NCI-H1105 (cell line): Measurements from ENCODE around the gene RBM14.
"Not testable (repeated sequence)": the region's sequence is repeated elsewhere in the genome, so short reads cannot be mapped to it uniquely, and the experiment has no call there.

ENCODE experiments used
- DNase-seq: peaks from one replicate; lab custom pipeline; 2025; lab: John Stamatoyannopoulos, UW

RBM14 gene

DNA sequence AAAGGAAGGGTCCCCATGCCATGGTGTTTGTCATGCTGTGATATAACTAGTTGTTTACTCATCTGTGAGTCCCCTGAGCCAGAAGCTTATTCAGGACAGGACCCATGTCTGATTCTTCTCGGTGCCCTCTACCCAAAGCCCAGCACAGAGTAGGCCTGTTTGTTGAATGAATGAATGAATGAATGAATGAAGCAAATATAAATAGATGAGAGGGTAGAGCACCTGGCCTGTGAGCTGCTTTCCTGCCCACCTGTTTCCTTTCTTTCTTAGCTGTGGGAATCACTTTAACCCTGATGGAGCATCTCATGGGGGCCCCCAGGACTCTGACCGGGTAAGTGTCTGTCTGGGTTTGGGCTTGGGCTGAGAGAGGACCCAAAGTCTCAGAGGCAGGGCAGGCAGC is 16.2 kb upstream of the RBM14 start:
- DNase-seq: no peak

DNA sequence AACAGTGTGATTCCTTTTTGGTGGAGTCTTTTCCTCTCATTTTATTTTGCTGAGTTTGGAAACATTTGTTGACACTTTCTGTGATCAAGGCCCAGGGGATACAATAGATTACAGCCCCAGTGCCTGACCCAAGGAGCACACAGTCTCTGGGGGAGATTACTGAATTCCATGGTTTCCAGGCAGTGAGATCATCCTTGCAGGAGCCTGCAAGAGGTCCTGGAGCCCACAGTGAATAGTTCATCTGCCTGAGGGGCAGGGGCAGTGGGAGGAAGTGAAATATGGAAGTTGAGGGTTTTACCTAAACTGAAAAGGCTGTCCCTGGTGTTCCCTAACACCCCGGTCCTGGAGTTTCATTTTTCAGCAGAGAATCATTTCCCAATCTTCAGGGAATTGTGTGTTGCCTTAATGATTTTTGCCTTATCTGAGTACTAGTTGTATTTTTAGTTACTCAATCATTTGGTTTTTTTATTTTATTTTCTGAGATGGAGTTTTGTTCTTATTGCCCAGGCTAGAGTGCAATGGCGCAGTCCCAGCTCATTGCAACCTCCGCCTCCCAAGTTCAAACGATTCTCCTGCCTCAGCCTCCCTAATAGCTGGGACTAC is 15.7 kb upstream of the RBM14 start:
- DNase-seq: no peak

DNA sequence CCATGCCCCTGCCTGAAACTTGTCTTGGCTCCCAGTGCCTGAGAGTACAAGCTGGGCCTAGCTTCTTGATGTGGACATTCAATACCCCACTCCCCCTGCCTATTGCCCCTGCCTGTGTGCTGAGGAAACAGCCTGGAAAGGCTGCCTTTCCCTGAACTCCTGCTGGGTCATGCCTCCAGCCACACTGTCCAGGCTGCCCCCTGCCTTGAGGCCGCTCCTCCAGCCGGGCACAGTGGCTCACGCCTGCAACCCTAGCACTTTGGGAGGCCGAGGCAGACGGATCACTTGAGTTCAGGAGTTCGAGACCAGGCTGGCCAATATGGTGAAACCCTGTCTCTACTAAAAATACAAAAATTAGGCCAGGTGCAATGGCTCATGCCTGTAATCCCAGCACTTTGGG is 13.4 kb upstream of the RBM14 start:
- DNase-seq: no peak

DNA sequence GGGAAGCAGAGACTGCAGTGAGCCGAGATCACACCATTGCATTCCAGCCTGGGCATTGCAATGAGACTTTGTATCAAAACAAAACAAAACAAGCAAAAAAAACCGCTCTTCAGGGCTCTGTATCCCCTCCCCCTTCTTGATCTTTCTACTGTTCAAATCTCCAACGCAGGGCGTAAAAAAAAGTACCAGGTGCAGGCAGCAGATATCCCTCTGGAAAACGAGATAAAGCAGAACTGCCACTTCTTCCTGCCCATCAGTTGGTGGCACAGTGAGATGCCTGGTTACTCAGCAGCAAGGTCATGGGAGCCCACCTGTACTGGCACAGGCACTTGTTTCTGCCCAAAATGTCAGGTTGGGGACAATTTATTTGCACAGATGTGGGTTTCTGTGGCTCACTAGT is 12.3 kb upstream of the RBM14 start:
- DNase-seq: no peak

DNA sequence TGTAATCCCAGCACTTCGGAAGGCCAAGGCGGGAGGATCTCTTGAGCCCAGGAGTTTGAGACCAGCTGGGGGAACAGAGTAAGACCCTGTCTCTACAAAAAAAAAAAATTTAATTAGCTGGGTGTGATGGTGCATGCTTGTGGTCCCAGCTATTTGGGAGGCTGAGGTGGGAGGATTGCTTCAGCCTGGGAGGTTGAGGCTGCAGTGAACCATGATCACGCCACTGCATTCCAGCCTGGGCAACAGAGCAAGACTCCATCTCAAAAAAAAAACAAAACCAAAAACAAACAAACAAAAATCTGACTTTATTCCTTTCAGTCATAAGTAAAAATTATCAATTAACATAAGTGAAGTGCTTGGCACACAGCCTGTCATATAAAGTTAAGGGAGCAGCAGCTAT is 9.8 kb upstream of the RBM14 start:
- DNase-seq: not testable (repeated sequence)

DNA sequence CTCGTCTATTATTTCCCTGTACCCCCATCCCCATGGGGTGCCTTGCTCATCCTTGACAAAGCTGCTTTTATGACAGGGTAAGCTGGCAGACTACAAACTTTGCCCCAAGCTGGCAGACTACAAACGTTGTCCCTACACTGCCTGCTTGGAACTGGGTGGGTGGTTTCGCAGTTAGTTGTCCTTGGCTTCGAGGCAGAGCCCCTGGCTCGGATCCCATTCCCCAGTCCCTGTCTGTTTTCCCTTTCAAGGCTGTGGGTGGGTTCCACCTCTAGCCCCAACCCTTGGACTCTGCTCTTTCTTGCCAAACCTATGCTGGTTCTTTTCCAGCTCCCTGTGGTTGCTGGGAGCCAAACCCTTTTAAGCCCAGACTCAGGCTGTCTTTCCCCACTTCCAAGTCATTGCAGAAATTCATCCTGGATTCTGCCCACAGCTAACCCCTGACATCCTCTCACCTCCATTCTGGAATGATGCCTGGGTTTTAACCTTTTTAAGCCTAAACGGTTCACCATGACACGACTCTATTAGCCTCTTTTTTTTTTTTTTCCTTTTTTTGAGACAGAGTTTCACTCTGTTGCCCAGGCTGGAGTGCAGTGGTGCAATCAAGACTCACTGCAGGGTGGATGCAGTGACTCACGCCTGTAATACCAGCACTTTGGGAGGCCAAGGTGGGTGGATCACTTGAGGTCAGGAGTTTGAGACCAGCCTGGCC is 9.2 kb upstream of the RBM14 start:
- DNase-seq: no peak

DNA sequence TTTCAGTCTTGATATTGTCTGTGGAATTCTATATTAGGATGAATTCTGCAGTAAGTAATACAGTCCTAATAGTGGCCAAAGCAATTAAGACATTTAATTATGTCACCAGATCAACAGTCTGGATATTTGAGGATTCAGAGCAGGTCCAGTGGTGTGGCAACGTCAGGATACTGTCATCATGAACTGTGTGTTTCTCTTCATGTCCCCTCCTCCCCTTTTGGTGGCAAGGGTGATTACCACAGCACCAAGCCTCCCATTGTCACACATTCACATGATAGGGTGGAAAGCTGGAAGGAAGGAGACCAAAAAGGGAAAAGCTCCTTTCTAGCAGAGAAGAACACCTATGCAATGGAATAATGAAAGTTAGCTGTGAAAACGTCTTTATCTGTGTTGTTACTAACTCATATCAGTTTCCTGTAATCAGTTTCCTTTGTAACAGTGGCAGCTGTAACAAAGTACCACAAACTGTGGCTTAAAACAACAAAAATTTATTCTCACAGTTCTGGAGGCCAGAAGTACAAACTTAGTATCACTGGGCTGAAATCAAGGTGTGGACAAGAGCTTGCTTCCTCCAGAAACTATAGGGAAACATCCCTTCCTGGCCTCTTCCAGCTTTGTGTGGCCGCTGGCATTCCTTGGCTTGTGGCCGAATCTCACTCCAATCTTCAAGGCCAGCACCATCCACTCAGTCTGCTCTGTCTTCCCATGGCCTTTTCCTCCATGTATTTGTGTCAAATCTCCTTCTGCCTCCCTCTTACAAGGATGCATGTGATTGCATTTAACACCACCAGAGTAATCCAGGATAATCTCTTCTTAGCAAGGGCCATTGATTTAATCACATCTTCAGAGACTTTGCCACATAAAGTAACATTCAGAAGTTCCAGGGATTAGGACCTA is 6.5 kb upstream of the RBM14 start:
- no peak for DNase-seq

DNA sequence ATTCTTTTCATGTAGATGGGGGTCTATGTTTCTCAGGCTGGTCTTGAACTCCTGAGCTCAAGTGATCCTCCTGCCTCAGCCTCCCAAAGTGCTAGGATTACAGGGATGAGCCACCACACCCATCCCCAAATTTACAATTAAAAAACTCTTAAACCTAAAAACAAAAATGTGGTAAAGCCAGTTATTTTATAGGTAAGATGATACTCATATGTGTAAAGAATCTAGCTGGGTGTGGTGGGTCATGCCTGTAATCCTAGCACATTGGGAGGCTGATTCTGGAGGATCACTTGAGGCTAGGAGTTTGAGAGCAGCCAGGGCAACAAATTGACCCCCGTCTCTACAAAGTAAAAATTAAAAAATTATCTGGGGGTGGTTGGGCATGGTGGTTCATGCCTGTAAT is 4.0 kb upstream of the RBM14 start:
- DNase-seq: no peak

DNA sequence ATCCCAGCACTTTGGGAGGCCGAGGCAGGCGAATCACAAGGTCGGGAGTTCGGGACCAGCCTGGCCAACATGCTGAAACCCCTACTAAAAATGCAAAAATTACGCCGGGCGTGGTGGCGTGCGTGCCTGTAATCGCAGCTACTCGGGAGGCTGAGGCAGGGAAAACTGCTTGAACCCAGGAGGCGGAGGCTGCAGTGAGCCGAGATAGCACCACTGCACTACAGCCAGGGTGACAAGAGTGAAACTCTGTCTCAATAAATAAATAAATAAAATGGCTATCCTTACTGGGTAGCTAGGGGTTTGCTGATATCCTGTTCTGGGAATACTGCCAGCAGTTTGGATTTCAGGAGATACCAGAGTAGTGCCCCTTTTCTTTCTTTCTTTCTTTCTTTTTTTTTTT is 2.4 kb upstream of the RBM14 start:
- no peak for DNase-seq

DNA sequence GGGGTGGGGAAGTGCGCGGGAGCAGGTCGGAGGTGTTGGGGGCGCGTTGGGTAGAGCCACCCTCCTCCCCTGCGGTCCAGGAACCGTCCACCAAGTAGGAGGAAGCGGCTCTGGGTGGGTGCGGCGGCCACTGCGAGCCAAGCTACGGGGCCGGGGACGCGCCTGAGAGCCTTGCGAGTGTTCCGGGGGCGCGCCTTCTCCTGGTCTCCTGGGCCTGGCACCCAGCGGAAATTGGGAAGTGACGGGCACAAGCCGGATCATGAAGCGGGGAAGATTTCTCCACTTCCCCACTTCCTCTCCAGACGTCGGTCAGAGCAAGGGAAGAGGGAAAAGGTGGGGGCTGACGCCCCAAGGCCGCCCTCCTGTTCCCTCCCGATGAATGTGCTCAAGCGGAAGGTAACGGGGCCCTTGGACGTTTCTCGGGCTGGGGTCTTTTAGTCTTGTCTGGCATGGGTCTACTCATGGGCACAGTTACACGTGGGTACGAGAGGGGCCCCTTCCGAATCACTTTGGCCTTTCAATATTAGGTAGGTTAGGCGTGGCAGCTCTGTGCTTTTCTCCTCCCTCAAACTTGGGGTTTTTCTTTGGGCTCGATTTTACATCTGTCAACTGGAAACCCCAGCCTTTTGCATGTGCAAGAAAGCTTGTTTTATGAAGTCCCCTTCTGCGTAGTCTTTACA is 865 bp downstream of the RBM14 start:
- DNase-seq: no peak

DNA sequence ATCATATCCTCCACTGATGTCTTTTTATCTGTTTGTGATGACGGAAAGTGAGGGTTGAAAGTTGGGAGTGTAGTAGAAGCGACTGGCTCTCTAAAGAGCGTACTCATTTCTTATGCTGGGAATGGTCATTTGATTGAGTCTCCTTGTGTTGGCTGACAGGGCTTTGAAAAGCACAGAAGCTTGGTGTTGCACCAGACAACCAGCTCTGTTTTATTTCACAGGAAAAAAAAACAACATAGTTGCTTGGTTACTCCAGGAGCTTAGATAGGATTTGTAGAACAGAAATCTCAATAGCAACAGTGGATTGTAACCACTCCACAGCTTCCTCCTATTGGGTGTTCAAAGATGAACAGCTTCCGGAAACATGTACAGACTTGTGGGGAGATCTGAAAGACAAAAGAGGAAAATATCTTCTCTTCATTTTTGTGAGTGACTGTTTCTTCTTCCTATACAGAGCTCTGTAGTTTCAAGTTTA is 2.7 kb downstream of the RBM14 start:
- no peak for DNase-seq

DNA sequence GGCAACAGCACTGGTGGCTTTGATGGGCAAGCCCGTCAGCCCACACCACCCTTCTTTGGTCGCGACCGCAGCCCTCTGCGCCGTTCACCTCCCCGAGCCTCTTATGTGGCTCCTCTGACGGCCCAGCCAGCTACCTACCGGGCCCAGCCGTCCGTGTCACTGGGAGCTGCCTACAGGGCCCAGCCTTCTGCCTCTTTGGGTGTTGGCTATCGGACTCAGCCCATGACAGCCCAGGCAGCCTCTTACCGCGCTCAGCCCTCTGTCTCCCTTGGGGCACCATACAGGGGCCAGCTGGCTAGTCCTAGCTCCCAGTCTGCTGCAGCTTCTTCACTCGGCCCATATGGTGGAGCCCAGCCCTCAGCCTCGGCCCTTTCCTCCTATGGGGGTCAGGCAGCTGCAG is 8.0 kb downstream of the RBM14 start:
- no peak for DNase-seq

DNA sequence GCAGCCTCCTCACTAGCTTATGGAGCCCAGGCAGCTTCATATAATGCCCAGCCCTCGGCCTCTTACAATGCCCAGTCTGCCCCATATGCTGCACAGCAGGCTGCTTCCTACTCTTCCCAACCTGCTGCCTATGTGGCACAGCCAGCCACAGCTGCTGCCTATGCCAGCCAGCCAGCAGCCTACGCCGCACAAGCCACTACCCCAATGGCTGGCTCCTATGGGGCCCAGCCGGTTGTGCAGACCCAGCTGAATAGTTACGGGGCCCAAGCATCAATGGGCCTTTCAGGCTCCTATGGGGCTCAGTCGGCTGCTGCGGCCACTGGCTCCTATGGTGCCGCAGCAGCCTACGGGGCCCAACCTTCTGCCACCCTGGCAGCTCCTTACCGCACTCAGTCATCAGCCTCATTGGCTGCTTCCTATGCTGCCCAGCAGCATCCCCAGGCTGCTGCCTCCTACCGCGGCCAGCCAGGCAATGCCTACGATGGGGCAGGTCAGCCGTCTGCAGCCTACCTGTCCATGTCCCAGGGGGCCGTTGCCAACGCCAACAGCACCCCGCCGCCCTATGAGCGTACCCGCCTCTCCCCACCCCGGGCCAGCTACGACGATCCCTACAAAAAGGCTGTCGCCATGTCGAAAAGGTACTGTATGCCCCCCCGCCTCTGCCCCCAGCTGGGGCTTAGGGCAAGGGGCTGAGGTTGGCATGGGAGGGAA is 8.8 kb downstream of the RBM14 start:
- DNase-seq: no peak

DNA sequence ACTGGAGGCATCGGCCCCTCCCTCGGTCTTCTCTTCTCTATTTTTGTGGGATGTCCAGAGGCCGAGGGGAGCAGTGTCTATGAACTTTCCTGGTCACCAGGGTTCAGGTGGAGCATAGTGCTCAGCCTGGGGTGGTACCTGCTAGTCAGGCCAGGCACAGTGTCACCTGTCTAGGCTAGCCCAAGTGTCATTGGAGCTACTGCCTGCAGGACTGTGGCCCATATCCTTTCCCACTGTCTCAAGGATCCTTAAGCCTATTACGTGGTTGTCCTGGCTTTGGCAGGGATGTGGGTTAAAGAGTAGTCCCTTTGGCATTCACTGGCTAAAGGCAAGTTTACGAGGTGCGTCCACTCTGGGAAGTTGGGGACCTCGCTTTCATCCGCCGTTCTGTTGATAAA is 9.3 kb downstream of the RBM14 start:
- DNase-seq: no peak

DNA sequence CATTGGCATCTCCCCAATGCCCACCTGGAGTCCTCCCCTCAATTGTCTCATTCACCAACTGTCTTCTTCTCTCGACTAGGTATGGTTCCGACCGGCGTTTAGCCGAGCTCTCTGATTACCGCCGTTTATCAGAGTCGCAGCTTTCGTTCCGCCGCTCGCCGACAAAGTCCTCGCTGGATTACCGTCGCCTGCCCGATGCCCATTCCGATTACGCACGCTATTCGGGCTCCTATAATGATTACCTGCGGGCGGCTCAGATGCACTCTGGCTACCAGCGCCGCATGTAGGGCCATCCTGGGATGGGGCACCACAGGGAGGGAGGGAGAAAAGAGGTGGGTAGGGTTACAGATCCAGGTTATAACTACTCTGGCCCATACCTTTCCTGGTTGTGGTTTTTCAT is 10.0 kb downstream of the RBM14 start:
- DNase-seq: no peak

DNA sequence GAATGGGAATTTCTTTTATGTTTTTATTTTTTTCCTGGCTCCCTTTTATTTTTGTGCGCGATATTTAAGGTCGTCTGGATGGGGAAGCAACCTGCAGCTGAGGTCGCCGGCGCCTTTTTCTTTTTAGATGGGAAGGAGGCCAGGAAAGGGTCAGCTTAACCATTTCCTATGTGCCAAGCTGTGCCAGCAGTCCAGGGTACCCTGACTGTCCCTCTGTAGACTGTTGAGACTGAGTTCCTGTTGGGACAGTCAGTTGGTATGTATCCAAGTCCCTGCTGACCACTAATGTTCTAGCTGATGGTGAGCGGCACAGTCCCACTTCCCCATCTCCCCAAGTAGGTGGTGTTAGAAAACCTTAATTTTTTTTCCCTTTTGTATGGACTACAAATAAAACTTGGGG is 10.5 kb downstream of the RBM14 start:
- DNase-seq: no peak

DNA sequence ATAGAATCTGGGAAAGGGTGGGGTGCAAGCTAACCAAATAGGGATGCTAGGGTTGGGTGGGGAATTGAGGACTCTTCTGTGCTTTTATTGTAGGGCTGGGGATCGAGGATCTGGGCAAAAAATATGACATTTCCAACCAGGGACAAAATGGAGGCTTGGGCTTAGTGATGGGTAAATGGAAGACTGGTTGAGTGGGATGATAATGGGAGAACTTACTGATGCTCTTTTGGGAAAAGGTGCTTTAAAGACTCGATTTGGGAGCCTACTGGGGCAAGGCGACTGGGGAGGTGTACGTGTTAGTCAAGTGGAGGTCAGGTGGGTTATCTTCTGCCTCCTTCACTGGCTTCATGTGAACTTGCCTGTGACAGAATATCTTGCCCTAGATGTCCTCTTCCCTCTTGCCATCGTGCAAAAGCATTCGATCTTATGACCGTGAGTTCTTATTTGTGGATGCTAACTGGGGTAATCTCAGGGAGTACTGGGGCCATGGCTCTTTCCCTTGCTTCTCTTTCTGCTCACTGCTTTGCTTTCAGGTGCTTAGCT is 11.7 kb downstream of the RBM14 start:
- DNase-seq: no peak

DNA sequence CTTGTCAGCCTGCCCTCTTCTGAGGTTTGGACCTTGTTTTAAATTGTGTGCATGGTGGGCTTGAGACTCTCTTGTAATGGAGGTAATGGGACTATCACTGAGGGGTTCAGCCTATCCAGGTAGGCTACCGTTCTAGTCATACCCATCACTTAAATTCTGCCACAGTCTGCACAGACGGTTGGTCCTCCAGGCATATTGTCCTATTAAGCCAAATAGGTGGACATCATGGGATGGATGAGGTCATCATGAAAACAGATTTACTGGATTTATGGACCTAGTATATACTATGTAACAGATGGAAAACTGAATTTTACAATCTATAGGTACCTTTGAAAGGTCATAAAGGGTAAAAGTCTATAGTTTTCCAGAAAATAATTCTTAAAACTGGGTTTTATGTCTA is 12.9 kb downstream of the RBM14 start:
- no peak for DNase-seq

DNA sequence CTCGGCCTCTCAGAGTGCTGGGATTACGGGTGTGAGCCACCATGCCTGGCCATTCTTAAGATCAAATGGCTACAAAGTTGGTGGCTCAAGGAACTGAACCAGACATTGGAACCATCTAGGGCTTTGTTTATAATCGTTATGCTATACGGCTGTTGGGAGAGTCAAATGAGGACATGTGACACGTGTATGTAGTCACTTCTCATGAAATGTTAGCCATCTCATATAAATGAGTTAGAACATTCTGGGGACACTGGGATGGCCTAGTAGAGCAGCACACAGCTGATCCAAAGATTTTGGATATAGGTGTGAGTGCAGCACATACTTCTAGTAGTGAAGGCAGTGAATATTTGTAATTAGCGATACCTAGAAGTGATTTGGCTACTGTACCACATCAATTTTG is 15.5 kb downstream of the RBM14 start:
- DNase-seq: no peak

DNA sequence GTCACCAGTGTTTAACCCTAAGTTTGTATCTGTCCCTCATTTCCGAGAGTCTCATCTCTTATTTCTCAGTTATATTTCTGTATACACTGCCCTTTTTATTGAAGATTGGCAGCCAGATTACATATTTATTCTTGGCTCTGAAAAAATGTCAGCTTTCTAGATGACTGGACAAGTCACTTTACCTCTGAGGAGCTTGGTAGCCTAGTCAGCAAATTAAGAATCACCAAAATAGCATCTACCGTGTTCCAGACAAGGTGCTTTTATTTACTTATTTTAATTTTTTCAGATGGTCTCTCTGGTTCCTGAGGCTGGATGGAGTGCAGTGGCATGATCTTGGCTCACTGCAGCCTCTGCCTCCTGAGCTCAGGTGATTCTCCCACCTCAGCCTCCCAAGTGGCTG is 16.5 kb downstream of the RBM14 start:
- no peak for DNase-seq

DNA sequence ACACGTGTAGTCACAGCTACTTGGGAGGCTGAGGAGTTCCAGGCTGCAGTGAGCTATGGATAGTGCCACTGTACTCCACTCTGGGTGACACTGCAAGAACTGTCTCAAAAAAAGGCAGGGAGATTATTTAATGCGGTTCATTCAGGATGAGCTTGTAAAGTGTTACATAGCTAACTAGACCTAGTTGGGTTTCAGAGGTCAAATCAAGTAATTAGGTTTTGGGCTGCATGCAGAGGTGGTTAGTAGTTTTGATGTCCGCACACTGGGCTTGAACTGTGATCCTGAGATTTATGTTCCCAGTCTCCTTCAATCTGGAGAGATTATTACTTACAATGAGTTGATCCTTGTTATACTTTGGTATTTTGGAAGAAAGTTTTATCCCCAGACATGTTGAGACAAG is 20.0 kb downstream of the RBM14 start:
- DNase-seq: no peak
